Measurements from ENCODE around the gene TECPR1. TPM values are rescaled to one million over a fixed set of nuclear protein-coding genes. Genes with fewer than 3 reads are reported as not detected.

Gene TECPR1
- total and polyA plus RNA-seq, 2 of the 8 experiments (the other 6 are each of a cell fraction or from before 2014, with no cell fraction given), result 1.3 to 11.1 TPM

DNA sequence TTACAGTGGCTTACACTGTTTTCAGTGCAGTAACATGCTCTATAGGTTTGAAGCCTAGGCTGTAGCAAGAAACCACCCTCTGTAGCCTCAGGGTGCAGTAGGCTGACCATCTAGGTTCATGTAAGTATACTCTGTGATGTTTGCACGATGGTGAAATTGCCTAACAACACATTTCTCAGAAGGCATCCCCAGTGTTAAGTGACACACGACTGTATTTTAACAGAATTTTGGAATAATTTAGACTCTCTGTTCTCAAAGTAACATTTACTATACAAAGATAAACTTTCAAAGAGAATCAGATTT, 85.4 kb downstream of the TECPR1 start:
- Histone ChIP-seq H2BK120ac (replicated peaks; ENCODE audit: low read depth, low read length) (no peak overlapping the region), H3K14ac (ENCODE audit: insufficient read length) (no peak overlapping the region), H3K4me1 (replicated peaks in 1 of 4; ENCODE audit: control insufficient read depth in 3 of 4, insufficient read depth in 4 of 4, low read length in 3 of 4) (no peaks in the 10 kb centered on the region; a peak in 1 of 7 replicates), H3K23me2 (ENCODE audit: low read depth, low read length) (no peaks in the 10 kb centered on the region), H4K91ac (replicated peaks; ENCODE audit: insufficient read length, low read length) (no peak overlapping the region), H2BK12ac (ENCODE audit: low read depth, low read length) (no peak overlapping the region), H3K4ac (replicated peaks; ENCODE audit: insufficient read length, low read depth, low read length) (no peak overlapping the region), H4K8ac (ENCODE audit: extremely low read depth, insufficient read depth, low read length) (no peak overlapping the region), H3K79me2 (ENCODE audit: control insufficient read depth in 1 of 2, insufficient read depth in 2 of 2, low read length in 2 of 2) (0 out of 4 replicates have a peak, but pooled peaks cover 0 to 4% of the 10 kb centered on the region in 2 experiments), H4K5ac (ENCODE audit: insufficient read length, low read depth, low read length) (no peak overlapping the region), H3K56ac (replicated peaks; ENCODE audit: insufficient read length, low read depth, low read length) (no peak overlapping the region), H3K9me3 (ENCODE audit: insufficient read depth in 2 of 2, low read depth in 1 of 2, low read length in 1 of 2) (no peaks in the 10 kb centered on the region), H2BK5ac (ENCODE audit: low read depth, low read length) (no peak overlapping the region), H3K4me3 (ENCODE audit: extremely low read depth in 1 of 4, insufficient read depth in 2 of 4, low read depth in 3 of 4, low read length in 4 of 4) (no peak overlapping the region), H3K36me3 (ENCODE audit: control insufficient read depth in 2 of 4, insufficient read depth in 4 of 4, low read length in 3 of 4) (peaks cover 0 to 3% (median under 1%) of the 10 kb centered on the region in 4 experiments; a peak in 3 of 8 replicates), H3K23ac (ENCODE audit: insufficient read length) (no peak overlapping the region), H2AFZ (ENCODE audit: low read length) (no peak overlapping the region), H3K18ac (ENCODE audit: extremely low read depth, low read length) (no peak overlapping the region), H2AK5ac (ENCODE audit: low read depth, low read length) (no peak overlapping the region), H3K79me1 (ENCODE audit: low read depth, low read length) (peaks cover 9% of the 10 kb centered on the region), H3K27me3 (replicated peaks in 1 of 4; ENCODE audit: control insufficient read depth in 3 of 4, extremely low read depth in 1 of 4, insufficient read depth in 3 of 4, low read length in 3 of 4) (no peaks in the 10 kb centered on the region), H3K27ac (ENCODE audit: low read depth, low read length) (no peak overlapping the region), H4K20me1 (replicated peaks in 1 of 2; ENCODE audit: control insufficient read depth in 1 of 2, insufficient read depth in 2 of 2, low read length in 2 of 2) (peaks cover 6 to 12% of the 10 kb centered on the region in 2 experiments), H3K4me2 (ENCODE audit: insufficient read depth in 1 of 2, low read depth in 2 of 2, low read length in 2 of 2) (no peak overlapping the region), H2BK20ac (ENCODE audit: low read length) (no peak overlapping the region), H2BK15ac (ENCODE audit: low read length) (no peak overlapping the region), H3K9ac (replicated peaks in 1 of 4; ENCODE audit: extremely low read depth in 1 of 4, low read depth in 3 of 4, low read length in 3 of 4) (no peak overlapping the region)
- ChIA-PET CTCF (ENCODE audit: partially characterized antibody) (interaction anchor here (0.7 to 15.9 kb wide), 27 partner anchors 13 to 1050 kb away, joined by 3 to 476 read pairs (median 6); partner anchors contain the start of gene LMTK2), POLR2A (ENCODE audit: partially characterized antibody) (interaction anchor here (1.4 to 2.3 kb wide), 2 partner anchors 145 to 294 kb away, joined by 4 to 8 read pairs; partner anchors contain the start of gene ASNS)
- TF ChIP-seq TBP (IDR thresholded peaks at IDR 0.05; ENCODE audit: low read depth, low read length) (no peak), SAP30 (IDR thresholded peaks at IDR 0.05; ENCODE audit: insufficient read depth, insufficient replicate concordance, low read length) (no peak), CHD1 (IDR thresholded peaks at IDR 0.05; ENCODE audit: low read depth, low read length) (no peak), SIRT6 (IDR thresholded peaks at IDR 0.05; ENCODE audit: low read length) (no peak), NANOG (IDR thresholded peaks at IDR 0.05; ENCODE audit: insufficient read depth, low read depth, low read length, poor library complexity, severe bottlenecking) (no peak), POLR2AphosphoS5 (IDR thresholded peaks at IDR 0.05; ENCODE audit: low read depth, low read length) (no peak), TCF12 (IDR thresholded peaks at IDR 0.05; ENCODE audit: low read depth, low read length) (no peak), CBX5 (IDR thresholded peaks at IDR 0.05; ENCODE audit: low read depth, low read length) (no peak), POLR2A (IDR thresholded peaks at IDR 0.05; ENCODE audit: control extremely low read depth in 1 of 2, low read depth in 2 of 2, low read length in 2 of 2) (no peak), GABPA (IDR thresholded peaks at IDR 0.05; ENCODE audit: borderline replicate concordance, insufficient read depth, low read length) (no peak), CBX8 (IDR thresholded peaks at IDR 0.05; ENCODE audit: borderline replicate concordance, low read depth, low read length) (no peak), HDAC6 (IDR thresholded peaks at IDR 0.05; ENCODE audit: low read depth, low read length) (no peak)
- TF ChIP-seq, protein P1, sequence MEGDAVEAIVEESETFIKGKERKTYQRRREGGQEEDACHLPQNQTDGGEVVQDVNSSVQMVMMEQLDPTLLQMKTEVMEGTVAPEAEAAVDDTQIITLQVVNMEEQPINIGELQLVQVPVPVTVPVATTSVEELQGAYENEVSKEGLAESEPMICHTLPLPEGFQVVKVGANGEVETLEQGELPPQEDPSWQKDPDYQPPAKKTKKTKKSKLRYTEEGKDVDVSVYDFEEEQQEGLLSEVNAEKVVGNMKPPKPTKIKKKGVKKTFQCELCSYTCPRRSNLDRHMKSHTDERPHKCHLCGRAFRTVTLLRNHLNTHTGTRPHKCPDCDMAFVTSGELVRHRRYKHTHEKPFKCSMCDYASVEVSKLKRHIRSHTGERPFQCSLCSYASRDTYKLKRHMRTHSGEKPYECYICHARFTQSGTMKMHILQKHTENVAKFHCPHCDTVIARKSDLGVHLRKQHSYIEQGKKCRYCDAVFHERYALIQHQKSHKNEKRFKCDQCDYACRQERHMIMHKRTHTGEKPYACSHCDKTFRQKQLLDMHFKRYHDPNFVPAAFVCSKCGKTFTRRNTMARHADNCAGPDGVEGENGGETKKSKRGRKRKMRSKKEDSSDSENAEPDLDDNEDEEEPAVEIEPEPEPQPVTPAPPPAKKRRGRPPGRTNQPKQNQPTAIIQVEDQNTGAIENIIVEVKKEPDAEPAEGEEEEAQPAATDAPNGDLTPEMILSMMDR (IDR thresholded peaks at IDR 0.05; ENCODE audit: control extremely low read depth in 1 of 3, insufficient read depth in 1 of 3, low read depth in 1 of 3, low read length in 3 of 3), result no peak
- 79% methylated on average over 2 of the region's 2 CpGs; no CpG with 5 or more reads in 1 of the 2 experiments for WGBS, 2 experiments (ENCODE audit: extremely low coverage in 1 of 2, insufficient coverage in 1 of 2, insufficient read length in 1 of 2, insufficient replicate concordance in 2 of 2, low coverage in 1 of 2, low lambda C conversion rate in 2 of 2, missing lambda C conversion rate in 1 of 2)
- DNase-seq (ENCODE audit: low read depth in 1 of 2, low spot score in 2 of 2) (no peak), FAIRE-seq (no peak)
